Measurements from ENCODE around the gene SH3BGRL2. TPM values are rescaled to one million over a fixed set of nuclear protein-coding genes. Genes with fewer than 3 reads are reported as not detected.

The SH3BGRL2 gene
- total and polyA plus RNA-seq, 2 of the 8 experiments (the other 6 are each of a cell fraction or from before 2014, with no cell fraction given) = 6.0 to 20.3 TPM

DNA sequence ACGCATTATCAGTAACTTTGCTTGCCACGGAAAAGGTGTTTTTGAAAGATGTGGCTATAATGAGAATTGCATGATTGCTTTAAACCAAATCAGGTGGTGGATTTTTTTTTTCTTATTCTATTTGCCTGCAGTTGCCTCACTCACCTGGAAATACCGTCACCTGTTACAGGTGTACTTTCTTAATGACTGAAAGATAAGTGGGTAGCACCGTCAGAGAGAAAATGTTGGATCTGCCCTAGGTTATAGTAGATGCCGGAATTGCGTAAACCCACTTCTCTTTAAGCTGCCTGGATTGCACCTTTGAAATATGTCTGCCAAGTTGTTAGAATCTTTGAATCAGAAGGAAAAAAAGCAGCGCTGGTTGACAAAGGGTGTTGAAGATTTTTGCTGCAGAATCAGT, 68.5 kb downstream of the SH3BGRL2 start:
- Histone ChIP-seq H3K79me1 (ENCODE audit: low read depth, low read length) (no peaks in the 10 kb centered on the region), H2BK20ac (ENCODE audit: low read length) (no peak overlapping the region), H3K27ac (ENCODE audit: low read depth, low read length) (no peak overlapping the region), H3K27me3 (replicated peaks in 1 of 4; ENCODE audit: control insufficient read depth in 3 of 4, extremely low read depth in 1 of 4, insufficient read depth in 3 of 4, low read length in 3 of 4) (no peaks in the 10 kb centered on the region), H2BK120ac (replicated peaks; ENCODE audit: low read depth, low read length) (no peak overlapping the region), H3K4ac (replicated peaks; ENCODE audit: insufficient read length, low read depth, low read length) (no peak overlapping the region), H2BK15ac (ENCODE audit: low read length) (no peak overlapping the region), H3K56ac (replicated peaks; ENCODE audit: insufficient read length, low read depth, low read length) (no peak overlapping the region), H3K23me2 (ENCODE audit: low read depth, low read length) (no peaks in the 10 kb centered on the region), H2BK12ac (ENCODE audit: low read depth, low read length) (no peak overlapping the region), H4K20me1 (replicated peaks in 1 of 2; ENCODE audit: control insufficient read depth in 1 of 2, insufficient read depth in 2 of 2, low read length in 2 of 2) (no peaks in the 10 kb centered on the region), H2BK5ac (ENCODE audit: low read depth, low read length) (no peak overlapping the region), H2AFZ (ENCODE audit: low read length) (no peak overlapping the region), H3K9me3 (ENCODE audit: insufficient read depth in 2 of 2, low read depth in 1 of 2, low read length in 1 of 2) (peaks cover 0 to 2% of the 10 kb centered on the region in 2 experiments; a peak in 1 of 4 replicates), H3K4me3 (ENCODE audit: extremely low read depth in 1 of 4, insufficient read depth in 2 of 4, low read depth in 3 of 4, low read length in 4 of 4) (no peak overlapping the region), H3K9ac (replicated peaks in 1 of 4; ENCODE audit: extremely low read depth in 1 of 4, low read depth in 3 of 4, low read length in 3 of 4) (no peak overlapping the region), H3K18ac (ENCODE audit: extremely low read depth, low read length) (no peak overlapping the region), H4K91ac (replicated peaks; ENCODE audit: insufficient read length, low read length) (no peak overlapping the region), H3K14ac (ENCODE audit: insufficient read length) (no peak overlapping the region), H3K4me1 (replicated peaks in 1 of 4; ENCODE audit: control insufficient read depth in 3 of 4, insufficient read depth in 4 of 4, low read length in 3 of 4) (peaks cover 0 to 1% (median 0%) of the 10 kb centered on the region in 4 experiments; a peak in 1 of 7 replicates), H2AK5ac (ENCODE audit: low read depth, low read length) (no peak overlapping the region), H3K4me2 (ENCODE audit: insufficient read depth in 1 of 2, low read depth in 2 of 2, low read length in 2 of 2) (no peak overlapping the region), H3K79me2 (ENCODE audit: control insufficient read depth in 1 of 2, insufficient read depth in 2 of 2, low read length in 2 of 2) (no peaks in the 10 kb centered on the region), H3K36me3 (ENCODE audit: control insufficient read depth in 2 of 4, insufficient read depth in 4 of 4, low read length in 3 of 4) (peaks cover 0 to 3% (median 0%) of the 10 kb centered on the region in 4 experiments; a peak in 2 of 8 replicates), H4K8ac (ENCODE audit: extremely low read depth, insufficient read depth, low read length) (no peak overlapping the region), H4K5ac (ENCODE audit: insufficient read length, low read depth, low read length) (no peak overlapping the region), H3K23ac (ENCODE audit: insufficient read length) (no peak overlapping the region)
- TF ChIP-seq CREB1 (IDR thresholded peaks at IDR 0.05) = no peak
- no peak for TF ChIP-seq PHF8 (conservative IDR thresholded peaks at IDR 0.05; ENCODE audit: low read depth, low read length)
- no peak for TF ChIP-seq NANOG (IDR thresholded peaks at IDR 0.05; ENCODE audit: insufficient read depth, low read depth, low read length, poor library complexity, severe bottlenecking)
- no peak for TF ChIP-seq CEBPB (IDR thresholded peaks at IDR 0.05; ENCODE audit: low read depth, low read length)
- no peak for TF ChIP-seq GTF2F1 (IDR thresholded peaks at IDR 0.05; ENCODE audit: borderline replicate concordance, low read depth, low read length)
- no peak for TF ChIP-seq HDAC2 (IDR thresholded peaks at IDR 0.05; ENCODE audit: borderline replicate concordance in 1 of 2, low read depth in 2 of 2, low read length in 2 of 2)
- ChIA-PET CTCF (ENCODE audit: partially characterized antibody) (no interaction called here), POLR2A (ENCODE audit: partially characterized antibody) (no interaction called here)
- no peak for FAIRE-seq
- 88% methylated on average over 7 of the region's 7 CpGs; no CpG with 5 or more reads in 1 of the 2 experiments for WGBS, 2 experiments (ENCODE audit: extremely low coverage in 1 of 2, insufficient coverage in 1 of 2, insufficient read length in 1 of 2, insufficient replicate concordance in 2 of 2, low coverage in 1 of 2, low lambda C conversion rate in 2 of 2, missing lambda C conversion rate in 1 of 2)
- no peak for DNase-seq (ENCODE audit: low read depth in 1 of 2, low spot score in 2 of 2)

All from H1 (cell line).